Effector CD8-positive, alpha-beta T cell (primary cell): ENCODE data around the gene ATP6V1F.

ENCODE experiments used
- DNase-seq: peaks from one replicate; lab custom pipeline; 2025; lab: John Stamatoyannopoulos, UW

Gene ATP6V1F

GRCh38 chr7:128884561-128885369, 22.1 kb downstream of the ATP6V1F start:
- DNase-seq = no peak

- DNase-seq = no peak
These were observed 22.9 kb downstream of the ATP6V1F start for GRCh38 chr7:128885370-128886187.

- no peak for DNase-seq
These were observed 23.9 kb downstream of the ATP6V1F start for GRCh38 chr7:128886391-128887168.

- DNase-seq = no peak
These were observed 24.7 kb downstream of the ATP6V1F start for GRCh38 chr7:128887169-128888038.

- no peak for DNase-seq
These were observed 25.5 kb downstream of the ATP6V1F start for GRCh38 chr7:128888039-128888755.

- no peak for DNase-seq
These were observed 26.1 kb downstream of the ATP6V1F start for GRCh38 chr7:128888756-128889095.

- no peak for DNase-seq
These were observed 26.5 kb downstream of the ATP6V1F start for GRCh38 chr7:128889121-128889520.

- DNase-seq = no peak
These were observed 27.9 kb downstream of the ATP6V1F start for GRCh38 chr7:128890306-128891109.

- DNase-seq = no peak
These were observed 28.7 kb downstream of the ATP6V1F start for GRCh38 chr7:128891110-128891941.

GRCh38 chr7:128891942-128892269, 29.2 kb downstream of the ATP6V1F start:
- no peak for DNase-seq

GRCh38 chr7:128892521-128893250, 30.0 kb downstream of the ATP6V1F start:
- DNase-seq = no peak

- no peak for DNase-seq
These were observed 30.8 kb downstream of the ATP6V1F start for GRCh38 chr7:128893251-128894100.

GRCh38 chr7:128894101-128894440, 31.4 kb downstream of the ATP6V1F start:
- no peak for DNase-seq

GRCh38 chr7:128895320-128895719, 32.7 kb downstream of the ATP6V1F start:
- no peak for DNase-seq

GRCh38 chr7:128899392-128899791, 36.7 kb downstream of the ATP6V1F start:
- DNase-seq = no peak

GRCh38 chr7:128900237-128900636, 37.6 kb downstream of the ATP6V1F start:
- no peak for DNase-seq

- no peak for DNase-seq
These were observed 40.3 kb downstream of the ATP6V1F start for GRCh38 chr7:128902761-128903585.
